DND-41 (cell line): ENCODE data around the gene GNG8.

Experiments
- CTCF ChIP-seq: IDR thresholded peaks from 2 replicates; pipeline ENCODE4 v1.5.1; 2012; ENCODE audit warnings: borderline replicate concordance, low read length, moderate library complexity, mild to moderate bottlenecking; ENCODE audit not compliant: poor library complexity, severe bottlenecking; ENCODE audit errors: extremely low read depth
- EZH2 ChIP-seq: IDR thresholded peaks from 3 replicates; pipeline ENCODE4 v1.6.1; 2012; ENCODE audit warnings: borderline replicate concordance, low read depth, mild to moderate bottlenecking, moderate library complexity, low read length, inconsistent platforms; ENCODE audit not compliant: severe bottlenecking

GRCh38 chr19:46674416-46675178 is 38.6 kb upstream of the GNG8 start:
- no peak for TF ChIP-seq CTCF
- TF ChIP-seq EZH2: no peak
